H9 (cell line): ENCODE data around the gene ZNF484. TPM values are rescaled to one million over a fixed set of nuclear protein-coding genes. Genes with fewer than 3 reads are reported as not detected.
"Not testable (repeated sequence)": the region's sequence is repeated elsewhere in the genome, so short reads cannot be mapped to it uniquely, and the experiment has no call there.

ENCODE experiments used
- DNase-seq: peaks from one replicate; pipeline ENCODE4 v3.0.0-alpha.2; 2017
- H2AFZ ChIP-seq: one replicate; pipeline ENCODE4 v1.6.1; 2013; ENCODE audit warnings: mild to moderate bottlenecking, low read length, control low read depth, moderate library complexity
- H2AK5ac ChIP-seq: 2 replicates; pipeline ENCODE4 v1.6.1; 2013; ENCODE audit warnings: low read length, control low read depth, mixed read lengths; ENCODE audit not compliant: insufficient read length
- H2BK120ac ChIP-seq: one replicate; pipeline ENCODE4 v1.6.1; 2013; ENCODE audit warnings: low read depth, mild to moderate bottlenecking, low read length, control low read depth, inconsistent platforms; ENCODE audit not compliant: poor library complexity, severe bottlenecking
- H2BK12ac ChIP-seq: 2 replicates; pipeline ENCODE4 v1.6.1; 2013; ENCODE audit warnings: low read length, control low read depth, mixed read lengths, low read depth; ENCODE audit not compliant: insufficient read length
- H2BK15ac ChIP-seq: 2 replicates; pipeline ENCODE4 v1.6.1; 2013; ENCODE audit warnings: low read depth, low read length, control low read depth
- H2BK20ac ChIP-seq: one replicate; pipeline ENCODE4 v1.6.1; 2013; ENCODE audit warnings: low read depth, mild to moderate bottlenecking, low read length, control low read depth, inconsistent platforms; ENCODE audit not compliant: poor library complexity, severe bottlenecking
- H2BK5ac ChIP-seq: 2 replicates; pipeline ENCODE4 v1.6.1; 2013; ENCODE audit warnings: low read length, control low read depth, mixed read lengths; ENCODE audit not compliant: insufficient read length
- H3K14ac ChIP-seq: 2 replicates; pipeline ENCODE4 v1.6.1; 2013; ENCODE audit warnings: low read length, control low read depth; ENCODE audit not compliant: insufficient read depth
- H3K18ac ChIP-seq: 2 replicates; pipeline ENCODE4 v1.6.1; 2013; ENCODE audit warnings: low read depth, mild to moderate bottlenecking, mixed read lengths, low read length, control low read depth; ENCODE audit not compliant: insufficient read length
- H3K23ac ChIP-seq: 2 replicates; pipeline ENCODE4 v1.6.1; 2013; ENCODE audit warnings: low read length, control low read depth, mixed read lengths, low read depth; ENCODE audit not compliant: insufficient read length
- H3K23me2 ChIP-seq: 2 replicates; pipeline ENCODE4 v1.6.1; 2013; ENCODE audit warnings: low read depth, mild to moderate bottlenecking, mixed read lengths, low read length, control low read depth; ENCODE audit not compliant: insufficient read length, poor library complexity, severe bottlenecking
- H3K27ac ChIP-seq: 2 replicates; pipeline ENCODE4 v1.5.1; 2013; ENCODE audit warnings: low read length, control low read depth, mixed read lengths, low read depth; ENCODE audit not compliant: insufficient read length
- H3K27me3 ChIP-seq: 2 replicates; pipeline ENCODE4 v1.6.1; 2013; ENCODE audit warnings: low read length, control low read depth, inconsistent platforms; ENCODE audit not compliant: insufficient read depth
- H3K4ac ChIP-seq: 2 replicates; pipeline ENCODE4 v1.6.1; 2013; ENCODE audit warnings: low read depth, mild to moderate bottlenecking, control low read depth, inconsistent platforms, low read length, moderate library complexity
- H3K4me1 ChIP-seq: 2 replicates; pipeline ENCODE4 v1.6.1; 2013; ENCODE audit warnings: low read length, control low read depth, inconsistent platforms; ENCODE audit not compliant: insufficient read depth
- H3K4me2 ChIP-seq: 2 replicates; pipeline ENCODE4 v1.6.1; 2013; ENCODE audit warnings: low read length, control low read depth, mixed read lengths; ENCODE audit not compliant: insufficient read length, insufficient read depth
- H3K56ac ChIP-seq: 2 replicates; pipeline ENCODE4 v1.6.1; 2013; ENCODE audit warnings: low read depth, mild to moderate bottlenecking, mixed read lengths, low read length, control low read depth; ENCODE audit not compliant: insufficient read length
- H3K79me1 ChIP-seq: 2 replicates; pipeline ENCODE4 v1.6.1; 2013; ENCODE audit warnings: low read depth, mild to moderate bottlenecking, moderate library complexity, low read length, control low read depth, inconsistent platforms; ENCODE audit not compliant: insufficient read depth, poor library complexity, severe bottlenecking
- H3K79me2 ChIP-seq: 2 replicates; pipeline ENCODE4 v1.6.1; 2013; ENCODE audit warnings: low read length, control low read depth, inconsistent platforms; ENCODE audit not compliant: insufficient read depth
- H3K9ac ChIP-seq: 2 replicates; pipeline ENCODE4 v1.6.1; 2013; ENCODE audit warnings: low read length, control low read depth, mixed read lengths; ENCODE audit not compliant: insufficient read length; ENCODE audit errors: extremely low read depth
- H3K9me3 ChIP-seq: one replicate; pipeline ENCODE4 v1.6.1; 2013; ENCODE audit warnings: low read depth, low read length, inconsistent platforms; ENCODE audit not compliant: control insufficient read depth
- H3T11ph ChIP-seq: one replicate; pipeline ENCODE4 v1.6.1; 2013; ENCODE audit warnings: mild to moderate bottlenecking, low read length, control low read depth, inconsistent platforms
- H4K20me1 ChIP-seq: one replicate; pipeline ENCODE4 v1.6.1; 2013; ENCODE audit not compliant: control insufficient read depth, insufficient read length, insufficient read depth
- H4K5ac ChIP-seq: 2 replicates; pipeline ENCODE4 v1.6.1; 2013; ENCODE audit warnings: low read depth, mild to moderate bottlenecking, mixed read lengths, low read length, control low read depth; ENCODE audit not compliant: insufficient read length
- H4K8ac ChIP-seq: replicated peaks from 2 replicates; pipeline ENCODE4 v1.6.1; 2013; ENCODE audit warnings: low read length, control low read depth, mixed read lengths, low read depth; ENCODE audit not compliant: insufficient read length
- H4K91ac ChIP-seq: 2 replicates; pipeline ENCODE4 v1.6.1; 2013; ENCODE audit warnings: low read depth, mild to moderate bottlenecking, moderate library complexity, mixed read lengths, low read length, control low read depth; ENCODE audit not compliant: insufficient read length
- H3K27ac Mint-ChIP-seq, 3 experiments: 2 replicates in 2 of 3; 3 replicates in 1 of 3; pipeline ENCODE4 v1.8.0; 2020 to 2021; ENCODE audit warnings: mixed read lengths in 3 of 3, mild to moderate bottlenecking in 1 of 3, moderate library complexity in 1 of 3
- H3K27me3 Mint-ChIP-seq: 2 replicates; pipeline ENCODE4 v1.8.0; 2021; ENCODE audit warnings: low read depth, mild to moderate bottlenecking, moderate library complexity, mixed read lengths
- H3K36me3 Mint-ChIP-seq, 3 experiments: 2 replicates in 2 of 3; 3 replicates in 1 of 3; pipeline ENCODE4 v1.8.0; 2020 to 2021; ENCODE audit warnings: low read depth in 3 of 3, mixed read lengths in 3 of 3; ENCODE audit not compliant: insufficient read depth in 1 of 3
- H3K4me1 Mint-ChIP-seq, 2 experiments: 2 replicates each; pipeline ENCODE4 v1.8.0; 2020; ENCODE audit warnings: mixed read lengths in 2 of 2
- H3K4me3 Mint-ChIP-seq, 2 experiments: 2 replicates in 1 of 2; 3 replicates in 1 of 2; pipeline ENCODE4 v1.8.0; 2020 to 2021; ENCODE audit warnings: mild to moderate bottlenecking in 2 of 2, mixed read lengths in 2 of 2, moderate library complexity in 1 of 2
- H3K9me3 Mint-ChIP-seq, 2 experiments: 2 replicates in 1 of 2; 3 replicates in 1 of 2; pipeline ENCODE4 v1.8.0; 2020; ENCODE audit warnings: mild to moderate bottlenecking in 2 of 2, mixed read lengths in 2 of 2, moderate library complexity in 1 of 2
- WGBS: extraction: QIAGEN DNeasy Blood & Tissue Kit; methylation state at CpG from one replicate; pipeline ENCODE4 v1.1.7; 2013; ENCODE audit warnings: missing lambda C conversion rate, low lambda C conversion rate, mixed read lengths; ENCODE audit not compliant: insufficient read length; ENCODE audit errors: extremely low coverage; 5-methylcytosine and 5-hydroxymethylcytosine counted together
- total RNA-seq: library from RNA; stranded (reverse); gene quantifications from 2 replicates; pipeline ENCODE4 v1.2.1, GENCODE V29; 2021
- TF ChIP-seq, protein P1 (sequence below): fragments of 200-600 bp; sonication (generic); conservative IDR thresholded peaks from 3 replicates; pipeline ENCODE4 v1.8.0; 2021; ENCODE audit warnings: antibody characterized with exemption, mild to moderate bottlenecking

The ZNF484 gene
- total RNA-seq, 1 experiment from 2014 or later = 10.2 TPM

DNA sequence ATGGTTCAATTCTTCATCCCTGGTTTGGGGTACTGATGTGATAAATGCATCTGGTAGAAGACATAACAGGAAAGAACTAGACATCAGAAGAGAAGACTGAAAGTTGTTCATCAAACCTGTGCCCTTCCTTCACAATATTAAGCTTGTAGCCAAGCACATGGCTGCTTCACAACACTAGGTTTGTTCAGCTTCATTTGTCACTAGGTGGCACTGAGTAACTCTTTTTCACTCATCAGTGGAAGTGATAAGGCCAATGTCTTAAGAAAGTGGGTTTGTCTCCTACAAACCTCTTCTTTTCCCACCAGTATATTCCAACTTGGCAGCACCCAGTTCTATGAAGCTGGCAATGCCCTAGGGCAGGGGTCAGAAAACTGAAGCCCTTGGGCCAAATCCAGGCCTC lies 26.9 kb downstream of the ZNF484 start:
- H3K27me3 Mint-ChIP-seq = no peaks in the 10 kb centered on the region
- Histone ChIP-seq H3K27ac (no peak overlapping the region), H3K9ac (no peak overlapping the region), H3K23ac (no peak overlapping the region), H3T11ph (no peak overlapping the region), H2AFZ (no peak overlapping the region), H2BK5ac (no peak overlapping the region), H2BK12ac (no peak overlapping the region), H3K18ac (no peak overlapping the region), H3K56ac (no peak overlapping the region), H3K14ac (no peak overlapping the region), H3K4me1 (no peaks in the 10 kb centered on the region), H2BK120ac (no peak overlapping the region), H4K8ac (no peak overlapping the region), H4K91ac (no peak overlapping the region), H3K23me2 (no peaks in the 10 kb centered on the region), H3K79me2 (0 out of 2 replicates have a peak, but pooled peaks cover 2% of the 10 kb centered on the region), H3K79me1 (no peaks in the 10 kb centered on the region), H2BK15ac (no peak overlapping the region), H2AK5ac (no peak overlapping the region), H3K27me3 (no peaks in the 10 kb centered on the region), H3K4me2 (no peak overlapping the region), H3K4ac (no peak overlapping the region), H4K20me1 (no peaks in the 10 kb centered on the region), H3K9me3 (peaks cover 26% of the 10 kb centered on the region), H2BK20ac (no peak overlapping the region), H4K5ac (no peak overlapping the region)
- no peak for DNase-seq
- no peak overlapping the region for H3K27ac Mint-ChIP-seq
- H3K4me1 Mint-ChIP-seq = no peaks in the 10 kb centered on the region
- peaks cover 78 to 87% (median 80%) of the 10 kb centered on the region in 3 experiments for H3K36me3 Mint-ChIP-seq
- H3K9me3 Mint-ChIP-seq = peaks cover 36 to 42% of the 10 kb centered on the region in 2 experiments
- TF ChIP-seq, protein P1, sequence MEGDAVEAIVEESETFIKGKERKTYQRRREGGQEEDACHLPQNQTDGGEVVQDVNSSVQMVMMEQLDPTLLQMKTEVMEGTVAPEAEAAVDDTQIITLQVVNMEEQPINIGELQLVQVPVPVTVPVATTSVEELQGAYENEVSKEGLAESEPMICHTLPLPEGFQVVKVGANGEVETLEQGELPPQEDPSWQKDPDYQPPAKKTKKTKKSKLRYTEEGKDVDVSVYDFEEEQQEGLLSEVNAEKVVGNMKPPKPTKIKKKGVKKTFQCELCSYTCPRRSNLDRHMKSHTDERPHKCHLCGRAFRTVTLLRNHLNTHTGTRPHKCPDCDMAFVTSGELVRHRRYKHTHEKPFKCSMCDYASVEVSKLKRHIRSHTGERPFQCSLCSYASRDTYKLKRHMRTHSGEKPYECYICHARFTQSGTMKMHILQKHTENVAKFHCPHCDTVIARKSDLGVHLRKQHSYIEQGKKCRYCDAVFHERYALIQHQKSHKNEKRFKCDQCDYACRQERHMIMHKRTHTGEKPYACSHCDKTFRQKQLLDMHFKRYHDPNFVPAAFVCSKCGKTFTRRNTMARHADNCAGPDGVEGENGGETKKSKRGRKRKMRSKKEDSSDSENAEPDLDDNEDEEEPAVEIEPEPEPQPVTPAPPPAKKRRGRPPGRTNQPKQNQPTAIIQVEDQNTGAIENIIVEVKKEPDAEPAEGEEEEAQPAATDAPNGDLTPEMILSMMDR = peak; percentile 29; the same call in 2 of the 3 replicates
- no peak overlapping the region for H3K4me3 Mint-ChIP-seq

DNA sequence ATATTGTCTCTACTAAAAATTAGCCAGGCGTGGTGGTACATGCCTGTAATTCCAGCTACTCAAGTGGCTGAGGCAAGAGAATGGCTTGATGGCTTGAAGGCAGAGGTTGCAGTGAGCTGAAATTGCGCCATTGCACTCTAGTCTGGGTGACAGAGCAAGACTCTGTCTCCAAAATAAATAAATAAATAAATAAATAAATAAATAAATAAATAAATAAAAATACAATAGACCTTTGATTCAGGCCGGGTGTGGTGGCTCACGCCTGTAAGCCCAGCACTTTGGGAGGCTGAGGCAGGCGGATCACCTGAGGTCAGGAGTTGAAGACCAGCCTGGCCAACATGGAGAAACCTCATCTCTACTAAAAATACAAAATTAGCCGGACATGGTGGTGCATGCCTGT lies 29.1 kb downstream of the ZNF484 start:
- H3K56ac ChIP-seq, H3K27me3 ChIP-seq, H3K9ac ChIP-seq, H3K27ac ChIP-seq, H3K4me1 Mint-ChIP-seq, H4K8ac ChIP-seq, H3K23me2 ChIP-seq, H3K4me3 Mint-ChIP-seq, H4K20me1 ChIP-seq, DNase-seq, H3K4ac ChIP-seq, H3K27ac Mint-ChIP-seq, H3K23ac ChIP-seq, H2BK5ac ChIP-seq, H3K4me1 ChIP-seq, H4K5ac ChIP-seq, H2AFZ ChIP-seq, H3K4me2 ChIP-seq, H3K14ac ChIP-seq, H2AK5ac ChIP-seq, H2BK120ac ChIP-seq, H4K91ac ChIP-seq, H3K79me1 ChIP-seq, H2BK12ac ChIP-seq, H3K27me3 Mint-ChIP-seq, H3T11ph ChIP-seq, H2BK20ac ChIP-seq, H2BK15ac ChIP-seq, H3K79me2 ChIP-seq, H3K18ac ChIP-seq: not testable (repeated sequence)
- Mint-ChIP-seq H3K36me3 (peaks cover 83 to 93% (median 86%) of the 10 kb centered on the region in 3 experiments), H3K9me3 (peaks cover 52 to 62% of the 10 kb centered on the region in 2 experiments)
- peaks cover 33% of the 10 kb centered on the region for H3K9me3 ChIP-seq
- no CpG with 5 or more reads among the region's 6 CpGs for WGBS
